Astrocyte of the cerebellum (primary cell): ENCODE measurements around the gene GRIN2A.

ENCODE experiments used
- DNase-seq: peaks from one replicate; pipeline ENCODE4 v3.0.0-alpha.2; 2011; ENCODE audit warnings: low read depth
- H3K4me3 ChIP-seq: 2 replicates; pipeline ENCODE4 v1.5.1; 2011; ENCODE audit warnings: mild to moderate bottlenecking, low read depth, low read length, moderate library complexity
- in situ Hi-C: cut with HindIII; loops from 2 replicates; pipeline ENCODE4 v1.10.0; 2017; ENCODE audit warnings: low sequenced_read_pairs
- TF ChIP-seq, protein P1 (sequence below): IDR thresholded peaks from 2 replicates; pipeline ENCODE4 v1.5.1; 2012; ENCODE audit warnings: low read length, low read depth, moderate library complexity, mild to moderate bottlenecking; ENCODE audit errors: missing control alignments

Gene GRIN2A

DNA sequence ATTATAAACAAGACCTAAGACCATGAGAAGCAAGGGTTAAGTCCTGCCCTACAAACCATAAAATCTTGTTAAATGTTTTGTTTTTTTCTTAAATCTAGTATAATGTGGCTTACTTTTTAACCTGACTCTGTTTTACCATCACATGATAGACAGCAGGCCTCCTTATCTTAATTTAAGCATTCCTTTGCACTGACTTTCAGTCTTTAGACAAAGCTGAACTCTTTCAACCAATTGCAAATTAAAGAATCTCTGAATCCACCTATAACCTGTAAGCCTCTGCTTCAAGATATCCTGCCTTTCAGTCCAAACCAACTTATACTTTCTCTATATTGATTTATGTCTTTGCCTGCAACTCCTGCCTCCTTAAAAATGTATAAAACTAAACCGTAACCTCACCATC is 478.5 kb downstream of the GRIN2A start:
- TF ChIP-seq, protein P1, sequence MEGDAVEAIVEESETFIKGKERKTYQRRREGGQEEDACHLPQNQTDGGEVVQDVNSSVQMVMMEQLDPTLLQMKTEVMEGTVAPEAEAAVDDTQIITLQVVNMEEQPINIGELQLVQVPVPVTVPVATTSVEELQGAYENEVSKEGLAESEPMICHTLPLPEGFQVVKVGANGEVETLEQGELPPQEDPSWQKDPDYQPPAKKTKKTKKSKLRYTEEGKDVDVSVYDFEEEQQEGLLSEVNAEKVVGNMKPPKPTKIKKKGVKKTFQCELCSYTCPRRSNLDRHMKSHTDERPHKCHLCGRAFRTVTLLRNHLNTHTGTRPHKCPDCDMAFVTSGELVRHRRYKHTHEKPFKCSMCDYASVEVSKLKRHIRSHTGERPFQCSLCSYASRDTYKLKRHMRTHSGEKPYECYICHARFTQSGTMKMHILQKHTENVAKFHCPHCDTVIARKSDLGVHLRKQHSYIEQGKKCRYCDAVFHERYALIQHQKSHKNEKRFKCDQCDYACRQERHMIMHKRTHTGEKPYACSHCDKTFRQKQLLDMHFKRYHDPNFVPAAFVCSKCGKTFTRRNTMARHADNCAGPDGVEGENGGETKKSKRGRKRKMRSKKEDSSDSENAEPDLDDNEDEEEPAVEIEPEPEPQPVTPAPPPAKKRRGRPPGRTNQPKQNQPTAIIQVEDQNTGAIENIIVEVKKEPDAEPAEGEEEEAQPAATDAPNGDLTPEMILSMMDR = no peak
- H3K4me3 ChIP-seq = no peak overlapping the region
- no peak for DNase-seq
- in situ Hi-C loops = no loop called here
